ENCODE measurements around the gene DBF4B. TPM values are rescaled to one million over a fixed set of nuclear protein-coding genes. Genes with fewer than 3 reads are reported as not detected.
"Not testable (repeated sequence)": the region's sequence is repeated elsewhere in the genome, so short reads cannot be mapped to it uniquely, and the experiment has no call there.

DBF4B gene
- total and polyA plus RNA-seq, 2 donors: 7.1 to 7.2 TPM

DNA sequence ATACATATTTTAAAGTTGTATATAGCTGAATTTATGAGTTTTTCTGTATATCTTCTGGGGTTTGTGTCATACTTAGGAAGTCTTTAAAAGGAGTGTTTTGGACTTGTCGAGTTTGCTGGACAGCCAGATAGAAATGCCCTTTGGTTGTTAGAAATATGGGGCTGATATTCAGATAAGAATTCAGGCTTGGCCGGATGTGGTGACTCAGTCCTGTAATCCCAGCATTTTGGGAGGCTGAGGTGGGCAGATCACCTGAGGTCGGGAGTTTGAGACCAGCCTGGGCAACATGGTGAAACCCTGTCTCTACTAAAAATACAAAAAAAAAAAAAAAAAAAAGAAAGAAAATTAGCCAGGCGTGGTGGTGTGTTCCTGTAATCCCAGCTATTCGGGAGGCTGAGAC, 37.3 kb downstream of the DBF4B start:
- H3K27ac ChIP-seq (ENCODE audit: low read depth); H3K4me3 ChIP-seq (ENCODE audit: low read depth, low read length); DNase-seq (ENCODE audit: extremely low spot score); H3K4me1 ChIP-seq (ENCODE audit: insufficient read depth); H3K36me3 ChIP-seq (ENCODE audit: insufficient read depth): not testable (repeated sequence)
- WGBS: 87% methylated on average over 5 of the region's 5 CpGs

DNA sequence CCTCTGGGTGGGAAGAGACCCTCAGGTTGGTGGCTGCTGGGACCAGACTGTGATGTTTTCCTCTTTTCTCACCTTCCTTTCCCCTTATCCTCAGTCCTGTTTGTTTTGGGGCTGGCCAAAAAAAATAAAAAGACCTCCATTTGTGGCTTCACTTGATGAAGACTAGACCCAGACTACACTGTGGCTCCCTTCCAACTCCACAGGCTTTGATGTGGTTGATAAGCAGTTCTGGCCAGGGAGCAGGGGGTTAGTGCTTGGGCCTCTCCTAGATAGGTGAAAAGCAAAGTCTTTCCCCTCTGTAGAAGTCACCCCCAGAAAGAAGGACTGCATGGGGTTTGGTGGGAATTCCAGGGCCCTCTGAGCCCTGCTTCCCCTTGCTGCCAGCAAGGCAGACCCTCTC, 39.1 kb downstream of the DBF4B start:
- no peak overlapping the region for H3K27ac ChIP-seq (ENCODE audit: low read depth)
- H3K36me3 ChIP-seq (ENCODE audit: insufficient read depth): no peaks in the 10 kb centered on the region
- H3K4me1 ChIP-seq (ENCODE audit: insufficient read depth): no peaks in the 10 kb centered on the region
- no peak for DNase-seq (ENCODE audit: extremely low spot score)
- no peak overlapping the region for H3K4me3 ChIP-seq (ENCODE audit: low read depth, low read length)

DNA sequence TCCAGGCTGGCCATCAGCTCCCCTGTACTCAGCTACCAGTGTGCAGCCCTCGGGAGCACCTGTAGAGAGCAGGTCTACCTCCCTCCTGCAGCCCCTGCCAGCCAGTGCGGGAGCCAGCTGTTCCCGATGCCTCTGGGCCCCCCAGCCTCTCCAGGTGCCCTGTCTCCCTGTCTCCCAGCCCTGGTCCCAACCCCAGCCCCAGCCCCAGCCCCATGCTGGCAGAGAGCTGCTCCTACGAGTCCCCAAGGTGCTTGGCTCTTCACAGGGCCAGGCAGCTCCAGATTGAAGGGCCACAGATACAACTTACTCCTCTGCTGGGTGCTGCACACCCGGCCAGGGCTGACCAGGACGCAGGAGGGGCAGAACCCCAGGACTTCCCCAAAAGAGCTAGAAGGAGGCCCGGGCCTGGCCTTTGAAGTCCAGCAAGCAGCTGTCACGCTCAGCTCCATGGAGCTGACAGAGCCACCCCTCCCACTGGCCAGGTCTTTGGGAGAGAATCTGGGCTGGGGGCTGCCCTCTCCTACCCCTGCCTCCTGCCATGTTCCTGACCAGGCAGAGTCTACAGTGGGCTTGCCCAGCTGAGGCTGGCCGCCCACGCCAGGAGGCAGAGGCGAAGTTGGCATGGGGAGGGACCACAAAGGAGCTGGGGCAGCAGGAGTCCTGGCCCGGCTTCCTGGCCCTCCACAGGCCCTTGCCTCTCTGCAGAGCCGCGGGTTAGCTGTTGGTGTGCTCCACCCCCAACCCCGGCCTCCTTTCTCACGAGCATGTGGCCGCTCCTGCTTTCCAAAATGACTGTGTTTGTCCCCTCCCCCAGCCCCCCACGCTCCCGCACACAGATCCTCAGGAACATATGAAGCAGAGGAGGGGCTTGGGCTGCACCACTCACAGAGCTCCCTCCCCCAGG, 40.9 kb downstream of the DBF4B start:
- H3K4me1 ChIP-seq (ENCODE audit: insufficient read depth): no peaks in the 10 kb centered on the region
- H3K4me3 ChIP-seq (ENCODE audit: low read depth, low read length): no peak overlapping the region
- WGBS: 82% methylated on average over 19 of the region's 19 CpGs
- no peak overlapping the region for H3K27ac ChIP-seq (ENCODE audit: low read depth)
- peak; percentile 21 for DNase-seq (ENCODE audit: extremely low spot score)
- H3K36me3 ChIP-seq (ENCODE audit: insufficient read depth): no peaks in the 10 kb centered on the region

DNA sequence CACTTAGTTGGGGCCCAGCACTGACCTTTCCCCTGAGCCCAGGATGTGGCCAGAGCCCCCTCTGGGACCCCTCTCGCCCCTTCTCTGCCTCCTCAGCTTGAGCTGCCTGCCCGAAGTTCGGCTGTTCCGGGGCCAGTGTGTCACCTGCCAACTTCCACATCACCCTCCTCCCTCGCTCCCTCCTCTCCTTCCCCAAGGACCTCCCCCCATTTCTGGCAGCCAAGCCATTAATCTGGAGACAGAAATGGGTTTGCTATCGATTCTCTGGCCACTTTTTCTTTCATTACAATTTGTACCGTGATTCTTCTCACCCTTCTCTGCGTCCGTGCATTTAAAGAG, 41.5 kb downstream of the DBF4B start:
- no peak overlapping the region for H3K27ac ChIP-seq (ENCODE audit: low read depth)
- no peak for DNase-seq (ENCODE audit: extremely low spot score)
- no peak overlapping the region for H3K4me3 ChIP-seq (ENCODE audit: low read depth, low read length)
- WGBS: 63% methylated on average over 9 of the region's 9 CpGs
- H3K4me1 ChIP-seq (ENCODE audit: insufficient read depth): no peaks in the 10 kb centered on the region
- no peaks in the 10 kb centered on the region for H3K36me3 ChIP-seq (ENCODE audit: insufficient read depth)

DNA sequence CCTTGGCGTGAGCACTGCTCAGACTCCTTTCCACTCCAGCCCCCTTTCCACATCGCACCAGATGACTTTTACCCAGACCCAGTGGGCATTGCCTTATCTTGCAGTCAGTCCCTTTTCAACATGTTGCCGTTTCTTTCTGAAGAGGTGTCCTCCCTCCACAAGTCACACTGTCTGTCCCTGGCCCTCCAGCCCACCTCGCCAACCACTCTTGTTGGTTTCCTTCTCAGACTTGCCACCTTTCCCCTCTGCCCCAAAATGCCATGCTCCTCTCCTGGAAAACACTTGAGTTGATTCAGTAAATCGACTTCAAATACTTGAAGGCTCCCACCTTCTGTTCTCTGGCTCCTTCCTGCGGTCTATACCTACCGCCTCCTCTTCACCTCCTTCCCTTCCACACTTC, 42.9 kb downstream of the DBF4B start:
- Histone ChIP-seq H3K36me3 (ENCODE audit: insufficient read depth) (no peaks in the 10 kb centered on the region), H3K4me3 (ENCODE audit: low read depth, low read length) (no peak overlapping the region), H3K27ac (ENCODE audit: low read depth) (no peak overlapping the region), H3K4me1 (ENCODE audit: insufficient read depth) (no peaks in the 10 kb centered on the region)
- 94% methylated on average over 7 of the region's 7 CpGs for WGBS
- DNase-seq (ENCODE audit: extremely low spot score): no peak

DNA sequence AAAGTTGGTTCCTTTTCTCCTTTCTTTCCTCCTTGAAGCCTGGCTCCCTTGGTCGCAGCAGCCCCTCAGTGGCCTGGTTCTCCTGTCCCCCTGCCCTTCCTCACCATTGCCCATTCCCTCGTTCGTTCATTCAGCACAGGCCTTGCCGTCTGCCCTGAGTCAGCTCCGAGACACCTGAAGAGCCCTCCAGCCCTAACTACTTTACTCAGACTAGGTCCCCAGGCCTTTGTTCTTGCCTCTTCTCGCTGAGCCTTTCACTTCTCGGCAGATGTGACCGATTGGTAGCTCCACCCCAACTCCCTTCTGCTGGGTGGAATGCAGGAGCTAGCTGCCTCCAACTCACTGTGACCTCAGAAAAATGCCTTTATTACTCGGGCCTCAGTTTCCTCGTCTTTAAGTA, 43.3 kb downstream of the DBF4B start:
- WGBS: 87% methylated on average over 10 of the region's 10 CpGs
- H3K36me3 ChIP-seq (ENCODE audit: insufficient read depth): no peaks in the 10 kb centered on the region
- DNase-seq (ENCODE audit: extremely low spot score): no peak
- no peak overlapping the region for H3K4me3 ChIP-seq (ENCODE audit: low read depth, low read length)
- no peak overlapping the region for H3K27ac ChIP-seq (ENCODE audit: low read depth)
- no peaks in the 10 kb centered on the region for H3K4me1 ChIP-seq (ENCODE audit: insufficient read depth)

DNA sequence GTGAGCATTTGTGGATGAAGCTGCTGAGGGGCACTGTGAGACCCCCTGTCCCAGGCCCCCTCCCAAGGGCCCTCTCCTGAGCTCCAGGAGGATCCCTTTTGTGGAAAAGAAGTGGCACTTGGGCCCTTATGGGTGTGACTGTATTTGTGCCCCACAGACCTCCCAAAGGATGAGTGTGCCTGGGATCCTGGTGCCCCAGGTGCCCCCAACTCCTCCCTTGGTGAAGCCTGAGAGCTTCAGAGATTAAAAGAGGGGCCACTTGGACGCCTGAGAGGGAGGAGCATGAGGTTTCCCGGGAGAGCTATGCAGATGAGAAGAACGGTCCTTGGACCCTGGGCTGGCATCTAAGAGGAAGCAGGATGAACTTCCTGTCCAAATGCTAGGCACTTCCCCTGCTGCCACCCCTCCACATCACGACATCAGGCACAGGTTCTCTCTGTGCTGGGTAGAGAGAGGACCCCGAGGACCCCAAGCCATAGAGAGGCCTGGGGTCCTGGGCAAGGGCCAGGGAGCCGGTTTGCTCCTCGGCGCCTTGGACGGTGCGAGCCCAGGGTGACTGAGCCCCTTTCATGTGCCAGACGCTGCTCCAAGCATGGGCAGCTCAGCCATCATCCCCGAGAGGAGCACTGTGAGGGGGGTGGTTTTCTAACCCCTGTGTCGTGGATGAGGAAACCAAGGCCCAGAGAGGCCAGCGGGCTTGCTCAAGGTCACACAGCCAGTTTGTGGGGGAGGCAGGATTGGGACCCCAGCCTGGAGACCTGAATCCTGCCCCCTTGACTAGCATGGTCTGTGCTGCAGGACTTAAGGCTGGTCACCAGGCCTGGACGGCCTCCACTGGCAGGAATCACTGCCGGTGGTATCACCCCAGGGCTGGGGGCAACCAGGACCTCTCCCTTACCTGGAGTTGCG, 44.7 kb downstream of the DBF4B start:
- DNase-seq (ENCODE audit: extremely low spot score): no peak
- Histone ChIP-seq H3K4me3 (ENCODE audit: low read depth, low read length) (no peak overlapping the region), H3K27ac (ENCODE audit: low read depth) (no peak overlapping the region), H3K36me3 (ENCODE audit: insufficient read depth) (no peaks in the 10 kb centered on the region), H3K4me1 (ENCODE audit: insufficient read depth) (no peaks in the 10 kb centered on the region)
- 83% methylated on average over 17 of the region's 17 CpGs for WGBS

DNA sequence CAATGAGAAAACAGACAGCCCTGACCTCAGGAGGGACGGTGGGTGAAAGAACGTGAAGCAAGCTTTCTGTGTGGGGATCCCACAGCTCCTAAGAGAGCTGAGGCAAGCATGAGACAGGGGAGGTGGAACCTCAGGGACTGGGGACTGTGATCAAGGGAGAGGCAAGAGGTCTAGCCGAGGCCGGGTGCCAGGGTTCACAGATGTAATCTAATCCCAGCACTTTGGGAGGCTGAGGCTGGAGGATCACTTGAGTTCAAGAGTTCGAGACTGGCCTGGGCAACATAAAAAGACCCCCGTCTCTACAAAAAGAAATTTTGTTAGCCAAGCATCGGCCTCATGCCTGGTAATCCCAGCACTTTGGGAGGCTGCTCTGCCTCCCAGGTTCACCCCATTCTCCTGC, 45.8 kb downstream of the DBF4B start:
- Histone ChIP-seq H3K27ac (ENCODE audit: low read depth) (no peak overlapping the region), H3K4me3 (ENCODE audit: low read depth, low read length) (no peak overlapping the region), H3K4me1 (ENCODE audit: insufficient read depth) (no peaks in the 10 kb centered on the region), H3K36me3 (ENCODE audit: insufficient read depth) (no peaks in the 10 kb centered on the region)
- 73% methylated on average over 7 of the region's 7 CpGs for WGBS
- no peak for DNase-seq (ENCODE audit: extremely low spot score)

DNA sequence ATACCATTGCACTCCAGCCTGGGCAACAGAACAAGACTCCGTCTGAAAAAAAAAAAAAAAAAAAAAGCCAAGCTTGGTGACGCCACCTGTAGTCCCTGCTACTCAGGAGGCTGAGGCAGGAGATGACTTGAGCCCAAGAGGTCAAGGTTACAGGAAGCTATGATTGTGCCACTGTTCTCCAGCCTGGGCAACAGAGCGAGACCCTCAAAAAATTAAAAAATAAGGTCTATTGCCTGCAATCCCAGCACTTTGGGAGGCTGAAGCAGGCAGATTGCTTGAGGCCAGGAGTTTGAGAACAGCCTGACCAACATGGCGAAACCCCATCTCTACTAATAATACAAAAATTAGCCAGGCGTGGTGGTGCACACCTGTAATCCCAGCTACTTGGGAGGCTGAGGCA, 46.7 kb downstream of the DBF4B start:
- DNase-seq (ENCODE audit: extremely low spot score); H3K4me3 ChIP-seq (ENCODE audit: low read depth, low read length); H3K4me1 ChIP-seq (ENCODE audit: insufficient read depth); H3K36me3 ChIP-seq (ENCODE audit: insufficient read depth); H3K27ac ChIP-seq (ENCODE audit: low read depth): not testable (repeated sequence)
- 91% methylated on average over 5 of the region's 5 CpGs for WGBS

DNA sequence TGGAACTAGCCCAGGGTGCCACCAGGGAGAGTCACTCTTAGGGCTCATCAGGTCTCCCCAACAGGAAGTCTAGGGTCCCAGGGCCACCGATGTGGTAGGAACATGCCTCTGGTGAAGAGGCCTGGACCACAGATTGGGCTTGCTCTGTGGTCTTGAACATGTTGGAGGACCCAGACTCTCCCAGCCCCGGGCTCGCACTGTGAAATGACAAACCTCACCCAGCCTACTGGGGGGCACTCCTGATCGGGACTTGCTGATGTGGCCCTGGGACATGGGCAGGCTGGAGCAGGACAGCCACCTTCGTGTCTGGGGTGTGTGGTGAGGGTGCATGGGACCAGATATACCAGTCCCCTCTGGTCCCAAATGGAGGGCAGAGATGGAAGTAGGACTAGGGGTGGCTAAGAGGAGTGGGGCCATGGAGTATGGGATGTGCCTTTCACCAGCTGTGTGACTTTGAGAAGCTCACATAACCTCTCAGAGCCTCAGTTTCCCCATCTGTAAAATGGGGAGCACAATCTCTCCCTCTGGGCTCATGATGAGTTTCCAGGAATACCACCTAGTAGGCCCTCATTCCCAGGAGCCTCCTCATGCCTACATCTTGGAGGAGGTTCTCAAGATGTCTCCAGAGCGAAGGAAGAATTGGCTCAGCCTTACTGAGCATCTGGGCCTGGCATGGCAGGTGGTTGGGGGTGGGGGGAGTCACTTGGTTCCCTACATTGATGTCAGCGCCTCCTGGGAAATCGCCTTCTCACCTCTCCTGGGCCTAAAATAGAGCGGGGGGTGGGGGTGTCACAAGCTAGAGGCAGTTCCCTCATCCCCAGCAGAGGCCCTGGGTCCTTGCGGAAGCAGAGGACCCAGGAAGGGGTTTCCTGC, 48.8 kb downstream of the DBF4B start:
- no peak overlapping the region for H3K27ac ChIP-seq (ENCODE audit: low read depth)
- no peaks in the 10 kb centered on the region for H3K36me3 ChIP-seq (ENCODE audit: insufficient read depth)
- DNase-seq (ENCODE audit: extremely low spot score): no peak
- no peak overlapping the region for H3K4me3 ChIP-seq (ENCODE audit: low read depth, low read length)
- WGBS: 87% methylated on average over 10 of the region's 10 CpGs
- H3K4me1 ChIP-seq (ENCODE audit: insufficient read depth): no peaks in the 10 kb centered on the region

DNA sequence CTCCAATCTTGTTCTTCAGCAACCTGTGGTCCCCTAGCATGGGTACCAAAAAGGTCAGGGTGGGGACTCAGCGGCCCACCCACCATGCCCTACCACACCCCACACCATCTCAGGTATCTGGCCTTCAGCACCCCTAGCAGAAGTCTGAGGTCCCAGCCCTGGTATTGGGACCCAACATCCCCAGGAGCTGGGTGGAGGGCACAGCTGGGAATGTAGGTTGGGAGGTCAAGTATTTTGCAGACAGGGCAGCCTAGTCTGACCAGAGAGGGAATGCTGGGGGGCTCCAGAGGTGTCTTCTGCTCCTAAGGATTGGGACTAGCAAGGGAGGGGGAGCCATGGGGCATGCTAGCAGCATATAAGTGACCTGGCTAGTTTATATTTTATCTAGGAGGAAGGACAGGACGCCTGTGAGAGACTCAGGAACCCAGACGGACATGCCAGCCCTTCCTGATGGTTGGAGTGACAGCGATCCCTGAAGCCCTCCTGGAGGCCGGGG, 49.5 kb downstream of the DBF4B start:
- Histone ChIP-seq H3K4me1 (ENCODE audit: insufficient read depth) (no peaks in the 10 kb centered on the region), H3K36me3 (ENCODE audit: insufficient read depth) (no peaks in the 10 kb centered on the region), H3K4me3 (ENCODE audit: low read depth, low read length) (no peak overlapping the region), H3K27ac (ENCODE audit: low read depth) (no peak overlapping the region)
- 55% methylated on average over 5 of the region's 5 CpGs for WGBS
- DNase-seq (ENCODE audit: extremely low spot score): no peak

DNA sequence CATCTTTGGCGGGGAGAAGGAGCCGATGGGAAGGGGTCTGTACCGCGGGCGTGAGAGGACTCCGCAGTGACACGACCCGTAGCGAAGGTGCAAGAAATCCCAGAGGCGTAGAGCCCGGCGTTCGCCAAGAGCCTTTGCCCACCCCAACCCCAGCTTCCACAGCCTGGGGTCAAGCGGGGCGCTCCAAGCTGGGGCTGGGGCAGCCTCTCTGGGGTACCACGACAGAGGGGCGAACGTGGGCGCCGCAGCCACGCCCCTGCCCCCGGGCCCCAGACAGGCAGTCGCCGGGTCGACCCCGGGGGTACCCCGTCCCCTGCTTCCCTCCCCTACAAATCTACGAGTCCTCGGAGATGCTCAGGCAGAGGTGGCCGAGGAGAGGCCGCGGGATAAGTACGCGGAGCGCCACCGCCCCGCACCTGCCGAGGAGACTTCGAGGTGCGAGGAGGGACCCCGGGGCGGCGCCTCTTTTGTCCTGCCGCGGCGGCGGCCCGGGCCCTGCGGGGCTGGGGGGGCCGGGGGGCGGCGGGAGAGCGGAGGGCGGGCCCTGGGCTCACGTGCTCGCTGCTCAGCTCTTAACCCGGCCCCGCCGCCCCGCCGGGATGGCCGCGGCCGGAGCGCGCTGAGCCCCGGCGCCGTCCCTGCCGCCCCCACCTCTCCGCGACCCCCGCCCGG, 50.1 kb downstream of the DBF4B start, which contains the start of gene ADAM11:
TSS of gene ADAM11 (plus strand) at position 575 of the 672 bp plus-strand sequence. CDS start 212 bp downstream, outside the sequence.
- Histone ChIP-seq H3K27ac (ENCODE audit: low read depth) (no peak within 1 kb of the TSS), H3K4me1 (ENCODE audit: insufficient read depth) (no peaks in the 10 kb centered on the region), H3K4me3 (ENCODE audit: low read depth, low read length) (peak within 1 kb of the TSS; percentile 59), H3K36me3 (ENCODE audit: insufficient read depth) (no peaks in the 10 kb centered on the region)
- no peak for DNase-seq (ENCODE audit: extremely low spot score)
- WGBS: 5% methylated on average over 74 of the region's 74 CpGs

Data from urinary bladder (tissue), 4 donors.